Measurements from ENCODE around the gene PTPRG.

- no peak for TF ChIP-seq CTCF (IDR thresholded peaks at IDR 0.05)
- TF ChIP-seq POLR2A (IDR thresholded peaks at IDR 0.05) = no peak
- no peak for TF ChIP-seq EP300 (IDR thresholded peaks at IDR 0.05)
Observed at GRCh38 chr3:62007036-62007435, 445.7 kb downstream of the PTPRG start.

All from suprapubic skin (tissue), 3 donors.